ENCODE results near the gene CDKAL1. TPM values are rescaled to one million over a fixed set of nuclear protein-coding genes. Genes with fewer than 3 reads are reported as not detected.

Gene CDKAL1
- total RNA-seq, 1 donor from 2014 or later: 12.2 TPM

DNA sequence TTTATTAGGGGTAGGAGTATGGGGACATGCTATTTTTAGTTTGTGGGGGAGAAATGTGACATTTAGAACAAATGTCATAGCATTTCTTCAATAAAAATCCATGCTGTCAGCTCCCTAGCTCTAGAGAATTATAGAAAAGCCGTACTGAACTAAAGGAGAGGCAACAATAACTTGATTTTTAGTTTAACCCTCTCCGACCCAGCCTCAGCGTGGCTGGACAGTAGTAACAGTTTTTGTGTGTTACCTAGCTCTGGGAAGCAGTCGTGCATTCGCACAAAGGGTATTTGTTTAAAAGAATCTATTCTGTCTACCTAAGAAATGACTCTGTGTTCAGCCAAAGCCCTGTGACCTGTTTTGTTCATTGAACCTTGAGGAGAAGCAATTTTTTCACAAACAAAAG is 616.9 kb downstream of the CDKAL1 start:
- no peak overlapping the region for H3K4me3 ChIP-seq (ENCODE audit: low read depth, low read length)
- DNase-seq (ENCODE audit: low read depth): no peak
- TF ChIP-seq, protein P1, sequence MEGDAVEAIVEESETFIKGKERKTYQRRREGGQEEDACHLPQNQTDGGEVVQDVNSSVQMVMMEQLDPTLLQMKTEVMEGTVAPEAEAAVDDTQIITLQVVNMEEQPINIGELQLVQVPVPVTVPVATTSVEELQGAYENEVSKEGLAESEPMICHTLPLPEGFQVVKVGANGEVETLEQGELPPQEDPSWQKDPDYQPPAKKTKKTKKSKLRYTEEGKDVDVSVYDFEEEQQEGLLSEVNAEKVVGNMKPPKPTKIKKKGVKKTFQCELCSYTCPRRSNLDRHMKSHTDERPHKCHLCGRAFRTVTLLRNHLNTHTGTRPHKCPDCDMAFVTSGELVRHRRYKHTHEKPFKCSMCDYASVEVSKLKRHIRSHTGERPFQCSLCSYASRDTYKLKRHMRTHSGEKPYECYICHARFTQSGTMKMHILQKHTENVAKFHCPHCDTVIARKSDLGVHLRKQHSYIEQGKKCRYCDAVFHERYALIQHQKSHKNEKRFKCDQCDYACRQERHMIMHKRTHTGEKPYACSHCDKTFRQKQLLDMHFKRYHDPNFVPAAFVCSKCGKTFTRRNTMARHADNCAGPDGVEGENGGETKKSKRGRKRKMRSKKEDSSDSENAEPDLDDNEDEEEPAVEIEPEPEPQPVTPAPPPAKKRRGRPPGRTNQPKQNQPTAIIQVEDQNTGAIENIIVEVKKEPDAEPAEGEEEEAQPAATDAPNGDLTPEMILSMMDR (conservative IDR thresholded peaks at IDR 0.05; ENCODE audit: low read depth, low read length): no peak

DNA sequence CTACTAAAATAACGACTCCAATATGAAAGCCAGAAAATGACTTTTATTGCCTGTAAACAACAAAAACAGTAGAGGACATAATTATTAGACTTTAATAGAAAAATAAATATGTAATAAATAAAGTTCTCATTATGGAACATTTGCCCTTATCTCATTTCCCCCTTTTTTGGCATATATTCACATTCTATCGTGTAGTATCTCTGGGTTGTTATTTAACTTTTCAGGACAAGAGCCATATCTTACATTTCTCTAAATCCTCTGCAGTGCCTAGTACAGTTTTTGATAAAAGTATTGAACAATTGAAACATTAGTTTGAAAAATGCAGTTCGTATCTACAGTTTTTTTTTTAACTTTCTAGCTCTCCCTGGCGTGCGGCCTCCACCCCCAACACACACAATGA is 617.3 kb downstream of the CDKAL1 start:
- DNase-seq (ENCODE audit: low read depth): no peak
- TF ChIP-seq, protein P1 (conservative IDR thresholded peaks at IDR 0.05; ENCODE audit: low read depth, low read length): no peak
- H3K4me3 ChIP-seq (ENCODE audit: low read depth, low read length): no peak overlapping the region

DNA sequence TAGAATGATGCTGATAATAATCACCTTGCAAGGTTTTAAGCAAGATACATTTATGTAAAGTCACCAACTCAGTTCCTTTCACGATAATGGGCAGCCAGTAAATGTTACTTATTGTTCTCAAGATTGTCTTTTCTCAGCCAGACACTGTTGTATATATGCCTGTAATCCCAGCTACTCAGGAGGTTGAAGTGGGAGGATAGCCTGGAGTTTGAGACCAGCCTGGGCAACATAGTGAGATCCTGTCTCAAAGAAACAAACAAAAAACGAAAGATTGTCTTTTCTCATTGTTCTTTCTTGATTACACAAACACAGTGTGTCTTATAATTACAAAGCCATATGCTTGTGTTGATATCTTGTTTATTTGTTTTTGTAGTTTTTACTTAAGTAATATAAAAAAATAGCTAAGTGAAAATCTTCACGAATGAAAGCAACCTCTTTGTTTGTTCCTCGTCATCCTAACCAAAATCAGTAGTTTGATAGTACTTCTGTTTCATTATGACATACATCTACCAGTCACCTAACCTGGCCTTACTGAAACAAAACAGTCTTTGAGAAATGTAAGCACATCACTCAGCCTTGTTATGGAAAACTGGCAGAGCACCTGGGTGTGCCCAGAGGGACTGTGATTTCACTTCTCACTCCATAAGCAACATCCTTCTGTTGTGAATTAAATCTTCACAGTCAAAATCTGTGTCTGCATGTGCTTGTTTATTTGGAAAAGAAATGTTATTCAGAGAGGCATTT is 623.1 kb downstream of the CDKAL1 start:
- H3K4me3 ChIP-seq (ENCODE audit: low read depth, low read length): no peak overlapping the region
- DNase-seq (ENCODE audit: low read depth): no peak
- TF ChIP-seq, protein P1 (conservative IDR thresholded peaks at IDR 0.05; ENCODE audit: low read depth, low read length): no peak

DNA sequence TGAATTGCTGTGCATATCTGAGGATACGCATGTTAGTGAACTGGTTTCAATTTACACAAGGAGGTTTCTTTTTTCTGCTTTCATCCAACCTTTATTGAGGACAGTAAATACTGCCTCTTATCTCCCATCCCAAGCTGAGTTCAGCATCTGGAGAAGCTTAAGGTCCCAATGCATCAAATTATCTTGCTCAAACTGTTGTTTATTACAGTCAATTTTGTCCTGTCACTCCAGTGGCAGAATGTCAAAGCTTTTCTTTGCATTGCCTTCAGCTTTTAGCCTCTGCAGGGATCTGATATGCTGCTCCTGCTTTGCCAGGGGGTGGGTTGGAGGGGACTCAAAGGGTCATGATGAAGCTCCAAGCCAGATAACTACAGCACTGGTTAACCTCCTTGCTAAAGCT is 623.9 kb downstream of the CDKAL1 start:
- no peak for DNase-seq (ENCODE audit: low read depth)
- H3K4me3 ChIP-seq (ENCODE audit: low read depth, low read length): no peak overlapping the region
- TF ChIP-seq, protein P1 (conservative IDR thresholded peaks at IDR 0.05; ENCODE audit: low read depth, low read length): no peak

DNA sequence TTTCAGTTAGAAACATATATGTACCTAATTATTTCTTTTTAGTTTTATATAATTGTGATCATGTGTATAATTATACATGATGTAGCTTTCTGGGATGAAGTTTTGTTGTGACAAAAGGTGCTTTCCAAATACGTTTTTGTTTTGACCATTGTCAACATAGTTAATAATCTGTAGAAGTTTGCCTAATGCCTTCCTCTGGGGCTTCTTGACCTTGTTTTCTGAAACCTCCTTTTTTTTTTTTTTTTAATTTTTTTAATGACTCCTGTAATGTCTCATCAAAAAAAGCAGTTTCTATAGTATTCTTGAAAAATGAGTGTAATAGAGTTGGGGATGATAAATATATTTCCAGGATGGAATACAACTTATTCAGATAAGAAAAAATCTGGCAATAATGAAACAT is 624.6 kb downstream of the CDKAL1 start:
- H3K4me3 ChIP-seq (ENCODE audit: low read depth, low read length): no peak overlapping the region
- DNase-seq (ENCODE audit: low read depth): no peak
- TF ChIP-seq, protein P1 (conservative IDR thresholded peaks at IDR 0.05; ENCODE audit: low read depth, low read length): no peak

DNA sequence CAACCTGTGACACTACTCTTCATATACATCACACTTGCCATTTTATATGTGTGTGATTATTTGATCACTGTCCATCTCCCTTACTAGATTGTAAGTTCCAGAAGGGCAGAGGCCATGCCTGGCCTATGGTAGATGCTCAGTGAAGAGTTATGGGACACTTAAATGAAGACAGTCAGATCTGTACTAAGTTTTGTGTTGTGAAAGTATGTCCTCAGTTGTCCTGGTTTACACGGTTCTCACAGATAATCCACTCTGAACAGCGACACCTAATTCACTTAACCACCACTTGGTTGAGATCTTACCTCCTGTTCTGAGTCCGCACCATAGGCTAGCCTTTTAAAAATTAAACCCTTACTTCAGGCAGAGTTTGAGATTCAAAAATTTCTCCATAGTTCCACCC is 625.2 kb downstream of the CDKAL1 start:
- no peak for DNase-seq (ENCODE audit: low read depth)
- TF ChIP-seq, protein P1 (conservative IDR thresholded peaks at IDR 0.05; ENCODE audit: low read depth, low read length): no peak

DNA sequence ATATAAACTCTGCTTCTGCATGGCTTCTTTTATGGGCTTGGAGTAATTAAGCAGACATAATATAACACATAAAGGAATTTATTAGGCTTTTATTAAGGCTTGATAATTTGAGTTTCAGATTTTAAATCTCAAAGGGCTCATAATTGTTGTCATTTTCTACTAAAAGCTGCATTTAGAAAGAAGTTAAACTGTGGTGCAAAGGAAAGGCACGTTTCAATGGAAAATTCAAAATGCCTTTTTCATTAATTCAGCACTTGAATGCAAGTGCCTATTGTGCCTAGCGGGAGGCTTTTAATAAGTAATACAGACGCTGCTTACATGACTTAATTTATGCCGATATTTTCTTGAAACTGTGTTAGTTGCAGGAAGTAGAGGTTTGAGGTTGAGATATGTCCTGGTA is 627.5 kb downstream of the CDKAL1 start:
- no peak for DNase-seq (ENCODE audit: low read depth)
- TF ChIP-seq, protein P1 (conservative IDR thresholded peaks at IDR 0.05; ENCODE audit: low read depth, low read length): no peak
- no peak overlapping the region for H3K4me3 ChIP-seq (ENCODE audit: low read depth, low read length)

More for the DNA sequence above, 625.2 kb downstream of the CDKAL1 start:
- H3K4me3 ChIP-seq (ENCODE audit: low read depth, low read length): no peak overlapping the region

All from epithelial cell of proximal tubule (primary cell).